Limb (tissue), 2 donors: ENCODE data around the gene ADGRL3.
A peak's percentile ranks its signal among the peaks of the same experiment; 100 is the strongest.
"Not testable (repeated sequence)": the region's sequence is repeated elsewhere in the genome, so short reads cannot be mapped to it uniquely, and the experiment has no call there.

Source experiments
- DNase-seq, 2 donors: peaks; one replicate each; pipeline ENCODE4 v3.0.0-alpha.2; 2016; ENCODE audit errors: extremely low spot score in 2 of 2

Gene ADGRL3

DNA sequence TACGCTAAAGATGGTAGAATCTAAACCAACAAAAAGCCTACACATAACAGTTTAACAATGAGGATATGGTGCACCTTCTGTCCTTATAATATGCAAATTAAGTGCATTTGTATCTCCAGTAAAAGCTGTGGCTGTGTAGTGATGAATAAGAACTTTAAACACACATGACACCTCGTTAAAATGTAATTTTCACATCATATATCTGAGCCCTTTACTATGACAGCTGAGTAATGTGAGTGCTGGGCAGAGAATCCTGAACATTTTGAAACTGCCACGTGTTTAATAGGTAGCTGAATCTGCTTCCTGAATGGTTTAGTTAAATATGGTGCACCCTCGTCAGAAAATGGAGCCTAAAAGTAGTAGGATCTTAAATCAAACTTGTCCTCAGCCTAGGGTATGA lies 540.8 kb downstream of the ADGRL3 start:
- peak in 1 of 2 donors; percentile 12 for DNase-seq

- peak; percentile 34 to 83 for DNase-seq
These were observed 541.4 kb downstream of the ADGRL3 start for GRCh38 chr4:61741327-61742096.

GRCh38 chr4:61750810-61751209 lies 550.7 kb downstream of the ADGRL3 start:
- DNase-seq: no peak

GRCh38 chr4:61752617-61753016 lies 552.5 kb downstream of the ADGRL3 start:
- DNase-seq: no peak

- DNase-seq: no peak
These were observed 553.6 kb downstream of the ADGRL3 start for GRCh38 chr4:61753739-61754138.

- not testable (repeated sequence) for DNase-seq
These were observed 556.8 kb downstream of the ADGRL3 start for GRCh38 chr4:61756937-61757336.

- DNase-seq: not testable (repeated sequence)
These were observed 557.9 kb downstream of the ADGRL3 start for GRCh38 chr4:61757983-61758382.

GRCh38 chr4:61758596-61758995 lies 558.5 kb downstream of the ADGRL3 start:
- not testable (repeated sequence) for DNase-seq

- not testable (repeated sequence) for DNase-seq
These were observed 559.1 kb downstream of the ADGRL3 start for GRCh38 chr4:61759245-61759644.

GRCh38 chr4:61759885-61760284 lies 559.8 kb downstream of the ADGRL3 start:
- DNase-seq: not testable (repeated sequence)

- DNase-seq: no peak
These were observed 560.7 kb downstream of the ADGRL3 start for GRCh38 chr4:61760820-61761219.

DNA sequence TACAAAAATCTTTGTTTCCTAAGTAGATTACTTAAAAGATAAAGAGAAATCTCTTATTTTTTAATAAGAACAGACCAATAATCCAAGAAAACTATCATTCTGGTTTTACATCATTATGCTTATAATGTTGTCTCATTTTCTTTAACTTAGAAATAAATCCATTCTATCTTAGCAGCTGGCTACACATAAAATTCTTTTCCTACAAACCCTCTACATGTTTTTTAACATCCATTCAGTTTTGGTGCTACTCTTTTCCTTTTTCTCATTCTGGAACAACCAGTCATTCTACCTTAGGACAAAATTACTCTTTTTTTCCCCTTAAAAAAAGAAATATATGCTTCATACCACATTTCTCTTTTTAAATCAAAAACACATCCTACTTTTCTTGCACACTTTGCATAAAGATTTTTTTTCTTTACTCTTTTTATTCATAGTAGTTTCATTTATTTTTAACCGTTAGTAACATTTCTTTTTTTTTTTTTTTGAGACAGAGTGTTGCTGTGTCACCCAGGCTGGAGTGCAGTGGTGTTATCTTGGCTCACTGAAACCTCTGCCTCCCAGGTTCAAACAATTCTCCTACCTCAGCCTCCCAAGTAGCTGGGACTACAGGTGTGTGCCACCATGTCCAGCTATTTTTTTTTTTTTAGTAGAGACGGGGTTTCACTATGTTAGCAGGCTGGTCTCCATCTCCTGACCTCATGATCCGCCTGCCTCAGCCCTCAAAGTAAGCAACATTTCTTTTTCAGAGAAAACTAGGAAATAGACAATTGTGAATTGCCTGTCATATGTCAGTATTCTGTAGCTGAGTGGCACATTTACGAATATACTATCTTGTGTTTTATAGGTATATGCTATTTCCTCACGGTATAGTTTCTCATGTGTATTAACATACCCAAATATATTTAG lies 562.8 kb downstream of the ADGRL3 start:
- no peak for DNase-seq

GRCh38 chr4:61763682-61764081 lies 563.6 kb downstream of the ADGRL3 start:
- no peak for DNase-seq

DNA sequence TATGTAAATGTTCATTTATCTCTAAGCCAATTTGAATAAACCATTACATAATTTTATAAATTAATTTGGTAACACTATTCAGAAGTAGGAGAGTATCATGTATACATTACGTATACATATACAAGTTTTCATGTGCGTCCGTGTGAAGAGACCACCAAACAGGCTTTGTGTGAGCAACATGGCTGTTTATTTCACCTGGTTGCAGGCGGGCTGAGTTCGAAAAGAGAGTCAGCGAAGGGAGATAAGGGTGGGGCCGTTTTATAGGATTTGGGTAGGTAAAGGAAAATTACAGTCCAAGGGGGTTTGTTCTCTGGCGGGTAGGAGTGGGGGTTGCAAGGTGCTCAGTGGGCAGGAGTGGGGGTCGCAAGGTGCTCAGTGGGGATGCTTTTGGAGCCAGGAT lies 564.0 kb downstream of the ADGRL3 start:
- DNase-seq: not testable (repeated sequence)

- DNase-seq: not testable (repeated sequence)
These were observed 569.5 kb downstream of the ADGRL3 start for GRCh38 chr4:61769444-61770167.

GRCh38 chr4:61770456-61770855 lies 570.3 kb downstream of the ADGRL3 start:
- no peak for DNase-seq

DNA sequence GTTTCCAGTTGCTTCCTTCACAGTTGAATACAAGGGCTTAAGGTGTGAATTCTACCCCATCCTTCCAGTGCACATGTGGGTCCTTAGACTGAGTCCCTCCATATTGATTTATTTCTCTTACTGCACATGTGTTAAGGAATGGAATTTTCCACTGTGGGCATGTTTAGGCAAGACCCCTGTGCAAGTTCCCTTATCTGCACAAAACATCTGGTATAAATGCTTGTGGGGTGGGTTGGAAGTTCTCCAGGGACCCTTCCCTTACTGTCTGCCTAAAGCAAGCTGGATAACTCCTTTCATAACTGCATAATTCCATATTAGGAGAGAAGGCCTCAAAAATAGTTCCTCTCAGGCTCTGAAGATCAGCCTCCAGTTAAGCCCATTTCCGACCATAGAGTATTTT lies 570.9 kb downstream of the ADGRL3 start:
- no peak for DNase-seq

- DNase-seq: no peak
These were observed 572.0 kb downstream of the ADGRL3 start for GRCh38 chr4:61772126-61772525.

- no peak for DNase-seq
These were observed 573.6 kb downstream of the ADGRL3 start for GRCh38 chr4:61773655-61774245.

GRCh38 chr4:61782133-61782532 lies 582.0 kb downstream of the ADGRL3 start:
- no peak for DNase-seq

DNA sequence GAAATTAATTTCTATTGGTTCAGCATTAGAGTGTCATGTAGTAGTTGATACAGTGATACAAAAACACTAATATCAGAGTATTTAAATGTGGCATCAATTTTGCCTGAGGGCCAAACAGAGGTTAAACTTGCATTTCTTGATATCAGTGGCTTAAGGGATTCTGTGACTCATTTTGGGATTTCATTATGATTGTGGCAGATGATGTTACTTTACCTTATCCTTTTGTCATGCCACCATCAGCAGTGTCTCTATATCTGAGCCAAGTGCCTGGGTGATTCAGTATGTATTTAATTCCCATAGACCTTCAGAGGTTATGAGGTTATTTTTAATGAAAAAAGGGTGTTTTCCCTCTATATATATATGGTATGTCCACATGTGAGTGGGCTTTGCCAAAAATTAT lies 582.9 kb downstream of the ADGRL3 start:
- no peak for DNase-seq
